Panc1 (cell line): Measurements from ENCODE around the gene PNMA6F. TPM values are rescaled to one million over a fixed set of nuclear protein-coding genes. Genes with fewer than 3 reads are reported as not detected.
"Not testable (repeated sequence)": the region's sequence is repeated elsewhere in the genome, so short reads cannot be mapped to it uniquely, and the experiment has no call there.

Experiments
- ATAC-seq: fragments of 200-7000 bp; cut with Tn5 transposase; 2 replicates; pipeline ENCODE4 v1.9.1; 2020; ENCODE audit warnings: mild to moderate bottlenecking, moderate library complexity
- BruUV-seq: library from RNA; stranded (reverse); fragments of 400-500 nt; replicated peaks from 2 replicates; lab custom pipeline; 2021; lab: Mats Ljungman, UMichigan
- CTCF ChIA-PET: fragments of 300-600 bp; sonication (Branson Sonifier 250); formaldehyde crosslinking; loops from one replicate; lab custom pipeline; 2022; ENCODE audit warnings: antibody characterized with exemption; lab: Charles Lee
- POLR2A ChIA-PET: fragments of 300-600 bp; sonication (Branson Sonifier 250); formaldehyde crosslinking; loops from one replicate; lab custom pipeline; 2022; ENCODE audit warnings: antibody characterized with exemption; lab: Charles Lee
- DNase-seq: peaks from one replicate; pipeline ENCODE4 v3.0.0-alpha.2; 2010; ENCODE audit warnings: low read depth, low spot score
- H3K27ac ChIP-seq: 2 replicates; pipeline ENCODE4 v1.5.1; 2011; ENCODE audit warnings: mild to moderate bottlenecking, low read length, inconsistent platforms
- H3K27me3 ChIP-seq: fragments of 200-500 bp; sonication (Bioruptor generic); 2 replicates; pipeline ENCODE4 v1.6.0; 2014; ENCODE audit warnings: low read length, inconsistent platforms; ENCODE audit not compliant: control insufficient read depth, insufficient read depth
- H3K36me3 ChIP-seq: fragments of 200-500 bp; sonication (Bioruptor generic); 2 replicates; pipeline ENCODE4 v1.5.1; 2014; ENCODE audit warnings: inconsistent platforms, mild to moderate bottlenecking, low read length, moderate library complexity; ENCODE audit not compliant: control insufficient read depth, insufficient read depth
- H3K4me1 ChIP-seq: 2 replicates; pipeline ENCODE4 v1.5.1; 2011; ENCODE audit warnings: inconsistent platforms, mild to moderate bottlenecking, low read length, moderate library complexity; ENCODE audit not compliant: control insufficient read depth, insufficient read depth
- H3K4me3 ChIP-seq, 2 experiments: 2 replicates each; pipeline ENCODE4 v1.5.1; 2011 to 2012; ENCODE audit warnings: low read depth in 2 of 2, low read length in 2 of 2, mild to moderate bottlenecking in 2 of 2, inconsistent platforms in 1 of 2, moderate library complexity in 1 of 2
- H3K9me3 ChIP-seq: fragments of 200-500 bp; sonication (Bioruptor generic); 2 replicates; pipeline ENCODE4 v1.5.1; 2014; ENCODE audit warnings: low read depth, mild to moderate bottlenecking, inconsistent platforms, low read length, moderate library complexity; ENCODE audit not compliant: control insufficient read depth, insufficient read depth
- CTCF ChIP-seq: fragments of 450-650 bp; IDR thresholded peaks from 2 replicates; pipeline ENCODE4 v1.5.1; 2017; ENCODE audit warnings: mild to moderate bottlenecking
- POLR2AphosphoS5 ChIP-seq: IDR thresholded peaks from 2 replicates; pipeline ENCODE4 v1.6.1; 2012; ENCODE audit warnings: mild to moderate bottlenecking, low read depth, low read length, moderate library complexity
- SIN3A ChIP-seq: IDR thresholded peaks from 2 replicates; pipeline ENCODE4 v1.6.1; 2012; ENCODE audit warnings: low read depth, mild to moderate bottlenecking, low read length, moderate library complexity, borderline replicate concordance; ENCODE audit not compliant: insufficient read depth
- TCF7L2 ChIP-seq: IDR thresholded peaks from 2 replicates; pipeline ENCODE4 v1.6.1; 2011; ENCODE audit warnings: mild to moderate bottlenecking, low read depth, low read length, inconsistent platforms
- in situ Hi-C: cut with HindIII; loops from 2 replicates; pipeline ENCODE4 v1.10.0; 2016; ENCODE audit warnings: low sequenced_read_pairs, low pct_unique_long_range_greater_than_20kb
- intact Hi-C: fragments of 100-400 bp; cut with micrococcal nuclease; formaldehyde crosslinking; loops from one replicate; pipeline ENCODE4 v1.10.0; 2022; ENCODE audit not compliant: unreplicated experiment
- total RNA-seq: library from RNA; stranded (reverse); gene quantifications from one replicate; pipeline ENCODE4 v1.2.1, GENCODE V29; 2021; ENCODE audit not compliant: unreplicated experiment
- TF ChIP-seq, protein P1 (sequence below), 2 experiments: IDR thresholded peaks; 2 replicates each; pipeline ENCODE4 v1.6.1; 2011 to 2012; ENCODE audit warnings: low read depth in 2 of 2, control low read depth in 1 of 2, low read length in 1 of 2, mild to moderate bottlenecking in 1 of 2, moderate library complexity in 1 of 2; ENCODE audit not compliant: insufficient read depth in 1 of 2

The PNMA6F gene
- total RNA-seq, 1 experiment from 2014 or later: not detected

DNA sequence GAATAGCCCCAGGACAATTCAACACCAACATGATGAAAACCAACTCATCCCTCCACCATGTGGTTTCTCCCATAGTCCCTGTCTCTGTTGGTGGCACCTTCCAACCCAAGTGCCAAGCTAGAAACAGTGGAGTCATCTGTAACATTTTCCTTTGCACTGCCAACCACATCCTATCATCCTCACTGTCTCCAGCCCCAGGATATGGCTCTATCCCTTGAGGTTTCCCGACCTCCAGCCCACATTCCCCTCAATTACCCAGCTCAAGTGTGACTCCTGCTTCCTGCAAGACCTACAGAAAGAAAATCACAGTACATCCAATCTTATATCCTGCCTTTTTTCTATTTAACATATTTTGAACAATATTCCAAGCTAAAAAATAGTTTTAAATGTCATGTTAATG lies 24.2 kb downstream of the PNMA6F start:
- ATAC-seq (no peak), DNase-seq (no peak)
- no peaks in the 10 kb centered on the region for H3K36me3 ChIP-seq
- no peaks in the 10 kb centered on the region; the same call in 1 of the 2 replicates for H3K27me3 ChIP-seq
- POLR2A ChIA-PET: no interaction called here
- no peak overlapping the region for H3K4me3 ChIP-seq
- no peaks in the 10 kb centered on the region for H3K9me3 ChIP-seq
- no TSS peak for BruUV-seq
- no peaks in the 10 kb centered on the region for H3K4me1 ChIP-seq
- TF ChIP-seq POLR2AphosphoS5 (no peak), SIN3A (no peak), CTCF (no peak), TCF7L2 (no peak)
- TF ChIP-seq, protein P1, sequence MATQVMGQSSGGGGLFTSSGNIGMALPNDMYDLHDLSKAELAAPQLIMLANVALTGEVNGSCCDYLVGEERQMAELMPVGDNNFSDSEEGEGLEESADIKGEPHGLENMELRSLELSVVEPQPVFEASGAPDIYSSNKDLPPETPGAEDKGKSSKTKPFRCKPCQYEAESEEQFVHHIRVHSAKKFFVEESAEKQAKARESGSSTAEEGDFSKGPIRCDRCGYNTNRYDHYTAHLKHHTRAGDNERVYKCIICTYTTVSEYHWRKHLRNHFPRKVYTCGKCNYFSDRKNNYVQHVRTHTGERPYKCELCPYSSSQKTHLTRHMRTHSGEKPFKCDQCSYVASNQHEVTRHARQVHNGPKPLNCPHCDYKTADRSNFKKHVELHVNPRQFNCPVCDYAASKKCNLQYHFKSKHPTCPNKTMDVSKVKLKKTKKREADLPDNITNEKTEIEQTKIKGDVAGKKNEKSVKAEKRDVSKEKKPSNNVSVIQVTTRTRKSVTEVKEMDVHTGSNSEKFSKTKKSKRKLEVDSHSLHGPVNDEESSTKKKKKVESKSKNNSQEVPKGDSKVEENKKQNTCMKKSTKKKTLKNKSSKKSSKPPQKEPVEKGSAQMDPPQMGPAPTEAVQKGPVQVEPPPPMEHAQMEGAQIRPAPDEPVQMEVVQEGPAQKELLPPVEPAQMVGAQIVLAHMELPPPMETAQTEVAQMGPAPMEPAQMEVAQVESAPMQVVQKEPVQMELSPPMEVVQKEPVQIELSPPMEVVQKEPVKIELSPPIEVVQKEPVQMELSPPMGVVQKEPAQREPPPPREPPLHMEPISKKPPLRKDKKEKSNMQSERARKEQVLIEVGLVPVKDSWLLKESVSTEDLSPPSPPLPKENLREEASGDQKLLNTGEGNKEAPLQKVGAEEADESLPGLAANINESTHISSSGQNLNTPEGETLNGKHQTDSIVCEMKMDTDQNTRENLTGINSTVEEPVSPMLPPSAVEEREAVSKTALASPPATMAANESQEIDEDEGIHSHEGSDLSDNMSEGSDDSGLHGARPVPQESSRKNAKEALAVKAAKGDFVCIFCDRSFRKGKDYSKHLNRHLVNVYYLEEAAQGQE (IDR thresholded peaks at IDR 0.05; ENCODE audit: insufficient read depth in 1 of 2, low read depth in 2 of 2, low read length in 1 of 2): no peak
- CTCF ChIA-PET: no interaction called here
- intact Hi-C loops (no loop called here), in situ Hi-C loops (no loop called here)
- H3K27ac ChIP-seq: no peak overlapping the region

DNA sequence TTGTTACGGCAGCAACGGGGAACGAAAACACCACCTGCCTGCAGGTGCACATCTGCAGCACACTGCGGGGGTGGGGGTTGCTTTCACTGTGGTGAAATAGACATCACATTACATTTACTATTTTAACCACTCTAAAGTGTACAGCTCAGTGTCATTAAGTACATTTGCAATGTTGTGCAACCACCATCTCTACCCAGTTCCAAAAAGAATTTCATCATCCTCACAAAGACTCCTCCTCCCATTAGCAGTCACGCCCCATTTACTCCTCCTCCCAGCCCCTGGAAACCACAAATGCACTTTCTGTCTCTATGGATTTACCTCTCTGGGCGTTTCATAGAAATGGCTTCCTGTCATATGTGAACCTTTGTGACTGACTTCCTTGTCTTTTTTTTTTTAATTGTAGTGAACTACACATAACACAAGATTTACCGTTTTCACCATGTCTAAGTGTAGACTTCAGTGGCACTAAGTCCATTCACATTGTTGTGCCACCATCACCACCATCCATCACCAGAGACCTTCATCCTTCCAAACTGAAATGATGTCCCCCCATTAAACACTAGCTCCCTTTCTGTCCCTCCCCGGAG lies 28.0 kb downstream of the PNMA6F start:
- in situ Hi-C loops, CTCF ChIA-PET, H3K9me3 ChIP-seq, H3K4me3 ChIP-seq, H3K4me1 ChIP-seq, DNase-seq, H3K27me3 ChIP-seq, BruUV-seq, ATAC-seq, H3K27ac ChIP-seq, intact Hi-C loops, POLR2A ChIA-PET, H3K36me3 ChIP-seq: not testable (repeated sequence)

DNA sequence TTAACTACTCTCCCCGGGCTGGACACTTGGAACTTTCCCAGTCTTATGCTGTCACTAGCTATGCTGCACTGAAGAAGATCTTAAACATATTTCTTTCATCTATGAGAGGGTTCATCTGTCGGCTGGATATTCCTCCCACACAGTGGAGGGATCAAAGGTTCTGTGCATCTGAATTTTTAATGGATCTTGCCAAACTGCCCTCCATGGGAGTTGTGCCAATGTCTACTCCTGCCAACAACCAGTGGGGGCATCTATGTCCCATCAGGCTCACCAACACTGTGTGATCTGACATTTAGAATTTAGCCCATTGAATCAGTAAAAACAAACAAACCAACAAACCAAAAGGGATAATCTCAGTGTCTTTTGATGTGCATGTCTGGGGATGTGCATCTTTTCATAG lies 32.8 kb downstream of the PNMA6F start:
- H3K4me3 ChIP-seq, H3K36me3 ChIP-seq, CTCF ChIA-PET, H3K9me3 ChIP-seq, intact Hi-C loops, ATAC-seq, H3K27me3 ChIP-seq, H3K27ac ChIP-seq, DNase-seq, POLR2A ChIA-PET, in situ Hi-C loops, H3K4me1 ChIP-seq, BruUV-seq: not testable (repeated sequence)

DNA sequence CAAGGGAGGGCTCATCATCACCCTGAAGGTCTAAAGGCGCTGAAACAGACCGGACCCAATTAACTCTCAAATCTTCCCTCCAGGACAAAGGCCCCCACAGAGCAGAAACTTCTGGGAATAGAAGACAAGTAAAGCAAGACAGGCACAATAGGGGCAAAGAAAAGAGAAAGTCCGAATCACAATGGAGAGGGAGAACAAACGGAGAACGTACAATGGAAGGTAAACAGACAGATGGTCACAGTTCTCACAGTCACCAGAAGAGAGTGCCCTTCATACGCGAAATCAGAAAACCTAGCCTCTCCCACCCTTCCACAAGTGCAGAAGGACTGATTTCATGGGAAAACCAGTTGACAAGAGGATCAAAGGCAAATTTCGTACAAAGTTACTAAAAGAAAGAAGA lies 35.9 kb downstream of the PNMA6F start:
- not testable (repeated sequence) for ATAC-seq

DNA sequence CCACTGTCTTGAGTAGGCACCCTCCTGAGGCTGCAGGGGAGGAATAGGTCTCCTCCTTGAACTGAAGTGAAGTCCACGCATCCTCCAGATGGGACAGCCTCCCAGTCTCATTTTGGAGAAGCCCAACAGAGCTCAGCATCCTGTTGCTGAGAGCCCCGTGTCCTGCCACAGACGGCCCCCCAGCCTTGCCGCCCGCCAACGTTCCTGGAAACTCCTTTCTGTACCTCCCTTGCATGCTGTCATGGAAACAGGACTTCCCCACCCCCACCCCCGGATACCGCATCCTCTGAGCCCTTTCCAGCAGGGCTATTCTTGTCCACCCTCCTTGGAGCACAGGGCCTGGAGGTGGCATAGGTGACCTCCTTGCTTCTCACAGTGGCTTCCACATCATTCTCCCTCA lies 37.6 kb downstream of the PNMA6F start:
- ATAC-seq, H3K27ac ChIP-seq, in situ Hi-C loops, H3K4me1 ChIP-seq, DNase-seq, intact Hi-C loops, CTCF ChIA-PET, POLR2A ChIA-PET, BruUV-seq, H3K36me3 ChIP-seq, H3K27me3 ChIP-seq, H3K9me3 ChIP-seq, H3K4me3 ChIP-seq: not testable (repeated sequence)

More for the DNA sequence above, 35.9 kb downstream of the PNMA6F start:
- DNase-seq, CTCF ChIA-PET, H3K4me3 ChIP-seq, H3K27me3 ChIP-seq, BruUV-seq, intact Hi-C loops, H3K27ac ChIP-seq, H3K36me3 ChIP-seq, in situ Hi-C loops, H3K4me1 ChIP-seq, H3K9me3 ChIP-seq, POLR2A ChIA-PET: not testable (repeated sequence)
